GM20431 (cell line): ENCODE data around the gene PTCD2.
"Not testable (repeated sequence)": the region's sequence is repeated elsewhere in the genome, so short reads cannot be mapped to it uniquely, and the experiment has no call there.

Source experiments
- in situ Hi-C: fragments of 300-500 bp; cut with MseI, MboI; formaldehyde crosslinking; loops from one replicate; pipeline ENCODE4 v1.15.0; 2020; ENCODE audit warnings: low sequenced_read_pairs; ENCODE audit not compliant: unreplicated experiment

PTCD2 gene

DNA sequence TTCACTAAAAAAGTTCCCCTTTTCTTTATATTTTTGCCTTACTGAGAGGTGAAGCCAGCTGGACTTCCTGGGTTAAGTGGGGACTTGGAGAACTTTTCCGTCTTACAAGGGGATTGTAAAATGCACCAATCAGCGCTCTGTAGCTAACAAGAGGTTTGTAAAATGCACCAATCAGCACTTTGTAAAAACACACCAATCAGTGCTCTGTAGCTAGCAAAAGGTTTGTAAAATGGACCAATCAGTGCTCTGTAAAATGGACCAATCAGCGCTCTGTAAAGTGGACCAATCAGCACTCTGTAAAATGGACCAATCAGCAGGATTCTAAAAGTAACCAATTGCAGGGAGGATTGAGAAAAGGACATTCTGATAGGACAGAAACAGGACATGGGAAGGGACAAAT lies 84.6 kb downstream of the PTCD2 start:
- in situ Hi-C loops, result not testable (repeated sequence)

DNA sequence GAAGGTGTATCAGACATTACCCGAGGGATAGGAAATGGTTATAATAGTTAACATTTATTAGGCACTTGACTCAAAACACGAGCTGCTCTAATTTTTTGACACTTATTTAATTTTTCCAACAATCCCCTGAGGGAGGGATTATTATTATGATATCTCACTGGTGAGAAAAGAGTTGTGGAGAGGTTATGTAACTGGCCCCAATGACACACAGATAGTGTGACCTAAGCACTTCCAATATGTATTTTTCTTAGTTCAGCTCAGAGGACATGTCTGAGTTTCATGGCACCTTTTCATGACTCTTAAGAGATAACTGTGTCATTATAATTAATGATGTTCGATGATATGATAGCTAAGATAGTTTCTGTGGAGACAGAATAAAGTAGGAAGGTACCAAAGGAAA lies 86.9 kb downstream of the PTCD2 start:
- in situ Hi-C loops, result no loop called here

DNA sequence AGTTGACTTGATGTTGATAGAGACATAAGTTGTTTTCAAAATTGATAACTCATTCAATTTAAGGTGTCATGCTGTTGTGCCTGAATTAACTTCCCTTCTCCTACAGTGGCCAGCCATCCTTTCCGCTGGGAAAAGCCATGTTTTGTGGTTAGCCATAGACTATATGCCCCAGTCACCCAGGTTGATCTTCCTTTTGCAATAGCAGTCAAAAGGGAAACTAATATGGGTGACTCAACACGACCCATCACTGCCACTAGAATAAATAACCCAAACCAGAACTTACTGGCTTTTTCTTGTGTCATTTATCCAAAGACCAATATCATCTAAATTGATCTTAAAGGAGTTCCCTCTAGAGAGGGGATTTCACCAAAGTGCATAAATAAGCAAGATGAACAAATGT lies 87.4 kb downstream of the PTCD2 start:
- in situ Hi-C loops, result no loop called here

DNA sequence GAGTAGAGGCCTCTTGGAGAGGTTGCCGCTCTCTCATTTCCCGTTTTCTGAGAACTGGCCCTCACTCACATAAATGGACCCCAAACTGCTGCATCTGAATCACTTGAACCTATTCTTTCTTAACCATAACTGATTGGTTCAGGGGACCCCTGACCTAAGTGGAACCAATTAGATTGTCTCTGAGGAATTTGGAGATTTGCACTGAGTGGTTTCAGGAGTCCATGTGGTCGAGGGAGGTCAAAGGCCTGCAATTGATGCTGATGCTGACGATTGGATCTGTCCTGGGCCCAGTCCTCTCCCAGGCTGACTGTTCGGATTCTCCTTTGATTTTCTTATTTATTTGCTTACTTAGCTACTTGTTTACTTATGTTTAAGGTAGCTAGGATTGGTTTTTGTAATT lies 88.0 kb downstream of the PTCD2 start:
- in situ Hi-C loops, result no loop called here

DNA sequence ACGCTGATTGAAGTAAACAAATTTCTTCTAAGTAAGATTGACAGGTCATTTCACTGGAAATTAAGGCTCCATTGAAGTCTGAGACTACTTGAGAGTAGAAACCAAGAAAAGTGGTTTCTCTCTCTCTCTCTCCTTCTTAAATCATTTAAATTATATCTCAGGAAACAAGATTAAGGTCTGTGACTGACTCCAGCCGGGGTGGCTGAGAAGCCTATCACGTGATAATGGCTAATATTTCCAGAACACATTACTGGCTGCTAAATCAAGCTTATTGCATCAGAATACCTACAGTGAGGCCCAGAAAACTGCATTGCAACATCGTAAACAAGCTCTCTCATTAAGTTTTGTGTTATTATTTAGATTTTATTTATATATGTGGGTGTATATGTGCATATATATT lies 88.4 kb downstream of the PTCD2 start:
- in situ Hi-C loops, result no loop called here

DNA sequence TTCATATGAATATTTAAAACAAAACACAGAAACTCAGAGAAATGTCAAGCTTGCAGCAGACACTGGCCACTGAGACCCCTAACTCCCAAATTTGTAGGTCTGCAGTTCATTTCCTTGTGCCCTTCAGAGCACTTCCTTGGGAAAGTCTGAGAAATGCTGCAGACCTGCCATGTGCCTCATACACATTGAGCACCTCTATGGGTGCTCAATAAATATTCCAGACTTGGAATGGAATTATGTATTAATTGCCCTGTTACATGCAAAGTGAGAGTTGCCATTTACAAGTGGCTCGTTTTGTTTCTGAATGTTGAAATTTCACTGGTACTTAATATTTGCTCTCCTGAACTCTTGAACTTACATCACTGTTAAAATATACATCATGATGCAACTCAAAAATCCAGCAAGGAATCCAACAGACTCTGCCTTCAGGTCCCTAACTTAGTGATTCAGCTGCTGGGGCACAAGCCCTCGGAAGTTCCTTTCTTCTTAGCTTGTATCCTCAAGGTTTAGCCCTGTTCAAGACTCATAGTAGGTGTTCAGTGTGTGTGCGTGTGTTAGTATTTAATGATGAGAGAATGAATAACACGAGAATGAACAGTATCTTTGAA lies 90.6 kb downstream of the PTCD2 start:
- in situ Hi-C loops, result no loop called here

DNA sequence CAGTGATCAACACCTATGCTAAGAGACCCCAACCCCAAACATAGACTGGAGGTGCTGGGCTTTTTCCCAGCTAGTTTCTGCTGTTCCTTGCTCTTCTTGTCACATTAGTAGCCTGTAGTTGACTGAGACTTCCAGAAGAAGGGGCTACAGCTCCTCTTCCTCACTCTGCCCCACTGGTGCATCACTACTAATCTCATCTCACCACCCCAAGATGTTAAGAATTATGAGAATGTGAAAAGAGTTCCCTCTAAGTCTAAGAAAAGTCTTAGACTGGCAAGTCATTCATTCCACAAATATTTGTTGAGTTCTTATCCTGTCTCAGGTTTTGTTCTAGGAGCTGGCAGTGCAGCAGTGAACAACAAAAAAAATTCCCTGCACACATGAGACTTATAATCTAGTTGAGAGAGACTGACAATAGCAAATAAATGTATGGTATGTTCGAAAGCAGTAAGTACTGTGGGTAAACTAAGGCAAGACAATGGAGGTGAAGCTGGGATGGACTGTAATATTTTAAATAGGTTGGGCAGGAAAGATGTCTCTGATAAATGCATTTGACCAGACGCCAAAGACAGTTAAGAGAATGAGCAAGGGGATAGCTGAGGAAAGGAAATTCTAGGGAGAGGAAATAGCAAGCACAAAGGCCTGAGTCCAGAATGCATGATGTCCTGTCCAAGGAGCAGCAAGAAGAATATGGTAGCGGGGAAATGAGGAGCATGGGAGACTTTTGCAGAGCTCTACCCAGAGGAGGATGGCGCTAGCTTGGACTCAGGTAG lies 92.3 kb downstream of the PTCD2 start:
- in situ Hi-C loops, result no loop called here

DNA sequence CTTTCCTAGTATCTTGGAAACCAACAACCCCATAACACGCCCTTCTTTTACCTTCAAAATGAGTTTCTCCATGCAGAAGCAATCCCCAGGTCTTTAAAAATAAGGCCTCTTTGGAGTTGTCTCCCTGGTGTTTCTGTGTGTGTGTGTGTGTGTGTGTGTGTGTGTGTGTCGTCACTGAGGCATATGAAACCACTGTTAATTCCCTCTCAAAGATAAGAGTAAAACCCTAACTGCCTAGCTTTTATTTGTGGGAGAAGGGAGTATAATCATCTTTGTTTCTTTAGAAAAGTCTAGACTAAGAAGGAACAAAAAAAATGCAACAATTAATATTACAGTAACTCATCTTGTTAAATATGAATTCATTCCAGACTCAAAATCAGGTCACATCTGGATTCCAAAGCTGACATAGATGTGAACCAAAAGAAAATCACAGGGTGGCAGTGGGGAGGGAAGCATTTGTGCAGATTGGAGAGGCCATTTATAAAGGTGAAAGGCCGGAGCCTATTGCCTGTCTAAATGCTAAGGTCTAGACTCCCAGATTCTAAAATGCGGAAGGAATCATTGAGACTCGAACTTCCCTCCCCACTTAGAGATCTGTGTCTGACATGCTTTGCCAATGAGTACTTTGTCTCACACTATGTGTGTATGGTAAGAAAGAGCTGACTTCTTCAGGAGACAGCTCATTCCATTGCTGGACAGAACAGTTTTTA lies 95.6 kb downstream of the PTCD2 start:
- in situ Hi-C loops, result no loop called here

DNA sequence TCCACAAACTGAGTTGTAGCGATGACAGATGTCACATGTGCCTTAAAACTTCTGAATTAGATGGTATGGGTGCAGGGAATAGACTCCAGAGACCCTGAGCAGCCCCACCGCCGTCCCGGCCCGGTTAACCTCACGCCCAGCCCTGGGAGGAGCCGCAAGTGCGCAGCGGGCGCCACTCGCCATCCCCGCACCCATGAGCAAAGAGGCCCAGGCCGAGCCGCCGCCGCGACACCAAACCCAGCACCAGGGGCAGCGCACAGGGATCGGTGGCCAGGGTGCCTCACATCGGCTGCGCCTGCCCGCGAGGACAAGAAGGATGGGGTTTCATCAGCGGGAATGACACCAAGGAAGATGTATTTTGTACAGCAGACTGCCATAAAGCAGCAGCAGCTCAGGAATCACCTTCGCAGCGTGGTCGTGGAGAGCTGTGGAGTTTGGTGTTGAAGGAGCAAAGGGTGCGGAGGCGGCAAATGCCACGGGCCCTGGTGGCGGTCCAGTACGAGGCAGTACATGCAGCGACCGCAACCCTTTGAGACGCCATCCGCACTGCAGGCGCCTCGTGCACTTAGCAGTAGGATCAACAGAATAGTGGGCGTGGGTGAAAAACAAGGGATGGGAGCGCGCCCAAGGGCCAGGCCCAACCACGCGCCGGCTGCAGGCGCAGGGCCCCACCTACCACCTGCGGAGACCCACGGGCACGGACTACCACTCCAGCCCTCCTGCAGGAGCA lies 97.3 kb downstream of the PTCD2 start:
- in situ Hi-C loops, result no loop called here
